Esophagus muscularis mucosa (tissue), 4 donors: ENCODE data around the gene ZFYVE19. TPM values are rescaled to one million over a fixed set of nuclear protein-coding genes. Genes with fewer than 3 reads are reported as not detected.

Experiments used
- DNase-seq: peaks from one replicate; pipeline ENCODE4 v3.0.0-alpha.2; 2017; ENCODE audit errors: extremely low spot score
- H3K27ac ChIP-seq, 4 donors: fragments of 200-600 bp; sonication (generic); replicated peaks in 1 of 4; 1 replicate in 3 of 4; 2 replicates in 1 of 4; pipeline ENCODE4 v1.5.1; 2016 to 2019; ENCODE audit warnings: mild to moderate bottlenecking in 1 of 4
- H3K27me3 ChIP-seq, 4 donors: fragments of 200-600 bp; sonication (generic); one replicate each; pipeline versions ENCODE4 v1.5.1 to v1.6.0; 2016 to 2019
- H3K36me3 ChIP-seq, 4 donors: fragments of 200-600 bp; sonication (generic); one replicate each; pipeline ENCODE4 v1.5.1; 2016 to 2019
- H3K4me1 ChIP-seq, 4 donors: fragments of 200-600 bp; sonication (generic); one replicate each; pipeline ENCODE4 v1.5.1; 2016 to 2019
- H3K4me3 ChIP-seq, 4 donors: fragments of 200-600 bp; sonication (generic); 1 replicate in 2 of 4; 2 replicates in 2 of 4; pipeline ENCODE4 v1.5.1; 2016 to 2019; ENCODE audit warnings: mild to moderate bottlenecking in 4 of 4, moderate library complexity in 1 of 4
- H3K9me3 ChIP-seq, 4 donors: fragments of 200-600 bp; sonication (generic); 1 replicate in 3 of 4; 2 replicates in 1 of 4; pipeline ENCODE4 v1.5.1; 2016 to 2019
- EP300 ChIP-seq: sonication (generic); formaldehyde crosslinking; IDR thresholded peaks from one replicate; pipeline ENCODE4 v1.6.1; 2017; ENCODE audit warnings: antibody characterized with exemption
- POLR2A ChIP-seq: fragments of 450-650 bp; IDR thresholded peaks from one replicate; pipeline ENCODE4 v1.6.1; 2017; ENCODE audit warnings: antibody characterized with exemption, moderate library complexity, mild to moderate bottlenecking, low read depth
- POLR2AphosphoS5 ChIP-seq, 2 donors: sonication (generic); formaldehyde crosslinking; IDR thresholded peaks; one replicate each; pipeline ENCODE4 v1.6.1; 2017; ENCODE audit warnings: antibody characterized with exemption in 2 of 2
- WGBS: methylation state at CpG from one replicate; pipeline ENCODE4 v1.1.5; 2018; 5-methylcytosine and 5-hydroxymethylcytosine counted together
- intact Hi-C: fragments of 100-400 bp; cut with DNase I; formaldehyde crosslinking; loops from one replicate; pipeline ENCODE4 v1.15.1; 2023
- total RNA-seq, 4 donors: library from RNA; depleted of rRNA; stranded (reverse); fragments of >200 nt; gene quantifications; one replicate each; pipeline versions ENCODE4 v1.1.0 to v1.2.1, GENCODE V29; 2016
- TF ChIP-seq, protein P1 (sequence below), 3 experiments: fragments of 200-600 bp in 2 of 3; fragments of 450-650 bp in 1 of 3; sonication (generic) in 2 of 3; IDR thresholded peaks; one replicate each; pipeline ENCODE4 v1.5.1; 2017 to 2019; ENCODE audit warnings: antibody characterized with exemption in 3 of 3, mild to moderate bottlenecking in 2 of 3, moderate library complexity in 1 of 3

ZFYVE19 gene
- total RNA-seq, 4 donors from 2014 or later, result 14.4 to 36.8 (median 18.8) TPM

DNA sequence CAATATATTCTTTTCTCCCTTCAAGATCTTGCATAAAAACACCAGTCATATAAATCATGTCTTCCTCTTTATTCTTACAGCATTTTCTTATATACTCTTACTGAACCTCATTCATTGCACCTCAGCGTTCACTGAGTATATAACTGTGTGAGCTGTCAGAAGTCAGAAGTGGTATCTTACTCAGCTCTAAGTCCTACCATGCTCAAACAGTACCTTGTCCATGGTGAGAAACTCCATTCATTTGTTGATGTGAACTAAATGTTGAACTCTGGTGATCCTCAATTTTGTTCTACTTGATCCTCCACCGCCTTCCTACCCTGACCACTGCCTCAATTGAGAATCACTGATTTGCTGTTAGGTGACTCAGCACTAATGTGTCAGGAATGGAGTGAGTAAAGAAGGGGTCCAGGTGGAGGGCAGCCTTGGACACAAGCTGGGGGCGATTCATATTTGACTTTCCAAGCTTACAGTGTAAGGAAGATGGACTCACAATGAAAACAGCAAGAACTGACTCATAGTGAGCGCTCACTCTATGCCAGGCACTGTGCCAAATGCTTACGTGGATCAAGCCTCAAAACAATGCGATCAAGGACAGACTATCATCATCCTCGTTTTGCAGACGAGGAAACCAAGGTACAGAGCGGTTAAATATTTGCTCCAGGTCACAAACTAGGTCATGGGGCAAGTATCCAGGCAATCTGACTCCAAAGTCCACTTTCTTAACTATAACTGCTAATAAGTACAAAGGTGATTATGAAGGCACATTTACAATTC lies 13.5 kb upstream of the ZFYVE19 start:
- intact Hi-C loops, result no loop called here
- Histone ChIP-seq H3K4me1 (peaks cover 0 to 23% (median 13%) of the 10 kb centered on the region in 4 donors), H3K4me3 (no peak overlapping the region), H3K9me3 (no peaks in the 10 kb centered on the region), H3K36me3 (peaks cover 0 to 22% (median 14%) of the 10 kb centered on the region in 4 donors), H3K27ac (no peak overlapping the region), H3K27me3 (no peaks in the 10 kb centered on the region)
- 66% methylated on average over 9 of the region's 9 CpGs for WGBS
- no peak for DNase-seq
- TF ChIP-seq EP300 (no peak), POLR2AphosphoS5 (IDR thresholded peaks at IDR 0.05) (no peak), POLR2A (no peak)
- TF ChIP-seq, protein P1, sequence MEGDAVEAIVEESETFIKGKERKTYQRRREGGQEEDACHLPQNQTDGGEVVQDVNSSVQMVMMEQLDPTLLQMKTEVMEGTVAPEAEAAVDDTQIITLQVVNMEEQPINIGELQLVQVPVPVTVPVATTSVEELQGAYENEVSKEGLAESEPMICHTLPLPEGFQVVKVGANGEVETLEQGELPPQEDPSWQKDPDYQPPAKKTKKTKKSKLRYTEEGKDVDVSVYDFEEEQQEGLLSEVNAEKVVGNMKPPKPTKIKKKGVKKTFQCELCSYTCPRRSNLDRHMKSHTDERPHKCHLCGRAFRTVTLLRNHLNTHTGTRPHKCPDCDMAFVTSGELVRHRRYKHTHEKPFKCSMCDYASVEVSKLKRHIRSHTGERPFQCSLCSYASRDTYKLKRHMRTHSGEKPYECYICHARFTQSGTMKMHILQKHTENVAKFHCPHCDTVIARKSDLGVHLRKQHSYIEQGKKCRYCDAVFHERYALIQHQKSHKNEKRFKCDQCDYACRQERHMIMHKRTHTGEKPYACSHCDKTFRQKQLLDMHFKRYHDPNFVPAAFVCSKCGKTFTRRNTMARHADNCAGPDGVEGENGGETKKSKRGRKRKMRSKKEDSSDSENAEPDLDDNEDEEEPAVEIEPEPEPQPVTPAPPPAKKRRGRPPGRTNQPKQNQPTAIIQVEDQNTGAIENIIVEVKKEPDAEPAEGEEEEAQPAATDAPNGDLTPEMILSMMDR (IDR thresholded peaks at IDR 0.05), result no peak

DNA sequence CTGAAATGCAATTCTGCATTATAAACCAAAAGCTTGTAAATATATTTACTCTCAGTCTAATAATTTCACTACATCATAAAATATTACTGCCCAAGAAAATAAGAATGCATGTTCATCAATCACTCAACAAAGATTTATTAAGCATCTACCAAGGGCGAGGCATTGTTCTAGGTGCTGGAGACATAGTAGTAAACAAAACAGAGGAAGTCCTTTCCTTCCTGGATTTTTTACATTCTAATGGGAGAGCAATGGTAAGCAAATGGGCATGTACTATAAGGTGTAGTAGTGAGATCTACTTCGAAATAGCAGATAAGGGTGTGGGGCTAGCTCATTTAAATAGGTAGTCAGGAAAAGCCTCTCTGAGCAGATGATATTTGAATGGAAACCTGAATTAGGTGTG lies 10.8 kb upstream of the ZFYVE19 start:
- DNase-seq, result no peak
- WGBS, result 70% methylated on average over 2 of the region's 2 CpGs
- Histone ChIP-seq H3K4me1 (peaks cover 0 to 23% (median 13%) of the 10 kb centered on the region in 4 donors), H3K36me3 (peaks cover 0 to 28% (median 13%) of the 10 kb centered on the region in 4 donors), H3K4me3 (no peak overlapping the region), H3K9me3 (no peaks in the 10 kb centered on the region), H3K27ac (no peak overlapping the region), H3K27me3 (no peaks in the 10 kb centered on the region)
- intact Hi-C loops, result no loop called here
- no peak for TF ChIP-seq EP300
- no peak for TF ChIP-seq POLR2AphosphoS5 (IDR thresholded peaks at IDR 0.05)
- TF ChIP-seq, protein P1 (IDR thresholded peaks at IDR 0.05), result no peak
- no peak for TF ChIP-seq POLR2A

DNA sequence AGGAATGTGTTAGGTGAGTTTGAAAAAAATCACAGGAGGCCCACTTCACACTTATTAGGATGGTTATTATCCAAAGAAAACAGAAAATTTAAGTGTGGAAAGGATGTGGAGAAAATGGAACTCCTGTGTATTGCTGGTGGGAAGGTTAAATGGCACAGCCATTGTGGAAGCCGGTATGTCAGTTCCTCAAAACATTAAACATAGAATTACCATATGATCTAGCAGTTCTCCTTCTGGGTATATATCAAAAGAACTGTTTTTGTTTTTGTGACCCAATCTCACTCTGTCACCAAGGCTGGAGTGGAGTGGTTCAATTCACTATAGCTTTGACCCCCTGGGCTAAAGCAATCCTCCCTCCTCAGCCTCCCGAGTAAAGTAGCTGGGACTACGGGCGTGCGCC lies 10.4 kb upstream of the ZFYVE19 start:
- intact Hi-C loops, result no loop called here
- H3K36me3 ChIP-seq, result peaks cover 0 to 28% (median 8%) of the 10 kb centered on the region in 4 donors
- H3K4me1 ChIP-seq, result peaks cover 0 to 23% (median 13%) of the 10 kb centered on the region in 4 donors
- no peak overlapping the region for H3K27ac ChIP-seq
- H3K4me3 ChIP-seq, result no peak overlapping the region
- 91% methylated on average over 5 of the region's 5 CpGs for WGBS
- TF ChIP-seq POLR2A, result no peak
- no peak for TF ChIP-seq POLR2AphosphoS5 (IDR thresholded peaks at IDR 0.05)
- TF ChIP-seq, protein P1 (IDR thresholded peaks at IDR 0.05), result no peak
- TF ChIP-seq EP300, result no peak
- H3K27me3 ChIP-seq, result no peaks in the 10 kb centered on the region
- no peaks in the 10 kb centered on the region for H3K9me3 ChIP-seq
- no peak for DNase-seq

DNA sequence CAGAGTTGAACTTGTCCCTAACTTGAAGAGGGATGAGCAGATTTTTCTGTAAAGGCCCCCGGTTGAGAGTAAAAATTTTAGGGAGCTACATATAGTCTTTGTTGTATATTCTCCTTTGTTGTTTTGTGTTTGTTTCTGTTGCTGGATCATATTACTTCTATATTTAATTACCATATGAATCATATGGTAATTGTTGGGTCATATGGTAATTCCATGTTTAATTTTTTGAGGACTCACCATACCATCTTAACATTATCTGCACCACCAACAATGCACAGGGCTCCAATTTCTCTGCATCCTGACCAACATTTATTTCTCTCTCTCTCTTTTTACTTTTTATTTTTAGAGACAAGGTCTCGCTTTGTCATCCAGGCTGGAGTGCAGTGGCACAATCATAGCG lies 7.4 kb upstream of the ZFYVE19 start:
- H3K27me3 ChIP-seq, result no peaks in the 10 kb centered on the region
- intact Hi-C loops, result no loop called here
- H3K9me3 ChIP-seq, result no peaks in the 10 kb centered on the region
- H3K27ac ChIP-seq, result no peak overlapping the region
- WGBS, result 89% methylated on average over 3 of the region's 3 CpGs
- H3K4me1 ChIP-seq, result peaks cover 4 to 26% (median 13%) of the 10 kb centered on the region in 4 donors
- peaks cover 0 to 32% (median 5%) of the 10 kb centered on the region in 4 donors for H3K36me3 ChIP-seq
- H3K4me3 ChIP-seq, result no peak overlapping the region
- DNase-seq, result no peak
- TF ChIP-seq POLR2A, result no peak

DNA sequence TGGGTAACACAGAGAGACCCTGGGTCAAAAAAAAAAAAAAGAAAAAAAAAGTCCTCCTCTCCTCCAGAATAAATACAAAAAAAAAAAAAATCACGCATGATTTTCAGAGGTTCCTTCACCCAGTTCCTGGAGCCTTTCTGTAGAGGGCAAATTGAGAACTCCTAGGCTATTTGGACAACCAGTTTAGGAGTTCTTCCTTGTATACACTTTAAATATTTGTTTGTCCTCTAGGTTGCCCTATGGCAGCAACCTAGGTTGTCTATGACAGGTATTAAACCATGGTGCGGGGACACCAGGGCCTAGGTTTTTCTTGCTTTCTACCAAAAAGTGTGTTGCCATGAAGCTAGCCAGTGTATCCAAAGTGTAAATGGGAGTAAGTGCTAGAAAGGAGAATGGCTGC lies 3.8 kb upstream of the ZFYVE19 start:
- DNase-seq, result no peak
- no peak overlapping the region for H3K4me3 ChIP-seq
- H3K36me3 ChIP-seq, result peaks cover 0 to 32% (median 5%) of the 10 kb centered on the region in 4 donors
- H3K27ac ChIP-seq, result no peak overlapping the region
- H3K4me1 ChIP-seq, result peaks cover 19 to 38% (median 21%) of the 10 kb centered on the region in 4 donors
- no peak for TF ChIP-seq POLR2AphosphoS5 (IDR thresholded peaks at IDR 0.05)
- no peak for TF ChIP-seq POLR2A
- TF ChIP-seq EP300, result no peak
- TF ChIP-seq, protein P1 (IDR thresholded peaks at IDR 0.05), result no peak
- no peaks in the 10 kb centered on the region for H3K27me3 ChIP-seq
- intact Hi-C loops, result no loop called here
- no peaks in the 10 kb centered on the region for H3K9me3 ChIP-seq
- 87% methylated on average over 2 of the region's 2 CpGs for WGBS
